OCI-LY7 (cell line): ENCODE measurements around the gene EZH1. TPM values are rescaled to one million over a fixed set of nuclear protein-coding genes. Genes with fewer than 3 reads are reported as not detected.

ENCODE experiments used
- BruUV-seq: library from RNA; stranded (reverse); fragments of 400-500 nt; replicated peaks from 2 replicates; lab custom pipeline; 2021; lab: Mats Ljungman, UMichigan
- CTCF ChIA-PET: fragments of 300-600 bp; sonication (Branson Sonifier 250); formaldehyde crosslinking; loops from one replicate; lab custom pipeline; 2022; ENCODE audit warnings: antibody characterized with exemption; ENCODE audit not compliant: unreplicated experiment; lab: Charles Lee
- POLR2A ChIA-PET: fragments of 300-600 bp; sonication (Branson Sonifier 250); formaldehyde crosslinking; loops from one replicate; lab custom pipeline; 2022; ENCODE audit warnings: antibody characterized with exemption; lab: Charles Lee
- DNase-seq: peaks from one replicate; pipeline ENCODE4 v3.0.0-alpha.2; 2015; ENCODE audit warnings: low spot score
- H2AFZ ChIP-seq: fragments of 200-600 bp; sonication (generic), shearing (Covaris generic); 2 replicates; pipeline ENCODE4 v1.6.1; 2014; ENCODE audit warnings: mild to moderate bottlenecking, antibody characterized with exemption, low read length, moderate library complexity
- H3K27ac ChIP-seq: fragments of 200-600 bp; sonication (generic); 2 replicates; pipeline ENCODE4 v1.5.1; 2014; ENCODE audit warnings: mixed run types, low read depth, mild to moderate bottlenecking, moderate library complexity, low read length, inconsistent platforms; ENCODE audit not compliant: poor library complexity, severe bottlenecking
- H3K36me3 ChIP-seq: fragments of 200-600 bp; sonication (generic); 2 replicates; pipeline ENCODE4 v1.6.1; 2014; ENCODE audit warnings: mild to moderate bottlenecking, antibody characterized with exemption, low read length, moderate library complexity, mixed read lengths; ENCODE audit not compliant: insufficient read depth
- H3K4me1 ChIP-seq: fragments of 200-600 bp; sonication (generic); 2 replicates; pipeline ENCODE4 v1.5.1; 2014; ENCODE audit warnings: mild to moderate bottlenecking, low read length; ENCODE audit not compliant: insufficient read depth, poor library complexity, severe bottlenecking
- H3K4me2 ChIP-seq: fragments of 200-600 bp; sonication (generic); 2 replicates; pipeline ENCODE4 v1.6.1; 2014; ENCODE audit warnings: mild to moderate bottlenecking, low read length
- H3K4me3 ChIP-seq: fragments of 200-600 bp; sonication (generic); 2 replicates; pipeline ENCODE4 v1.5.1; 2014; ENCODE audit warnings: mild to moderate bottlenecking, low read depth, low read length; ENCODE audit not compliant: poor library complexity, severe bottlenecking
- H3K79me2 ChIP-seq: fragments of 200-600 bp; sonication (generic); 2 replicates; pipeline ENCODE4 v1.6.1; 2016; ENCODE audit warnings: low read depth, mild to moderate bottlenecking, low read length, moderate library complexity, mixed read lengths; ENCODE audit not compliant: insufficient read depth
- H3K9me2 ChIP-seq: fragments of 200-600 bp; sonication (generic); 2 replicates; pipeline ENCODE4 v1.6.1; 2016; ENCODE audit warnings: mild to moderate bottlenecking, low read length, mixed read lengths; ENCODE audit not compliant: insufficient read depth
- H3K9me3 ChIP-seq: fragments of 200-600 bp; sonication (generic); 2 replicates; pipeline ENCODE4 v1.6.1; 2014; ENCODE audit warnings: mild to moderate bottlenecking, mixed run types, low read length, mixed read lengths
- H4K20me1 ChIP-seq: fragments of 200-600 bp; sonication (generic); 2 replicates; pipeline ENCODE4 v1.6.1; 2014; ENCODE audit warnings: mild to moderate bottlenecking, antibody characterized with exemption, low read length, moderate library complexity, mixed read lengths; ENCODE audit not compliant: insufficient read depth
- EZH2phosphoT487 ChIP-seq: fragments of 200-600 bp; sonication (generic); IDR thresholded peaks from 2 replicates; pipeline ENCODE4 v1.6.1; 2018; ENCODE audit warnings: low read depth, borderline replicate concordance, mild to moderate bottlenecking, mixed run types, antibody characterized with exemption, low read length, moderate library complexity, mixed read lengths
- intact Hi-C: fragments of 100-400 bp; cut with micrococcal nuclease; formaldehyde crosslinking; loops from one replicate; pipeline ENCODE4 v1.10.0; 2022; ENCODE audit not compliant: unreplicated experiment
- total RNA-seq, 2 experiments: library from RNA; depleted of rRNA in 1 of 2; stranded (reverse); fragments of >200 nt in 1 of 2; shearing (Covaris generic) in 1 of 2; gene quantifications; 2 replicates each; pipeline ENCODE4 v1.2.3, GENCODE V29; 2014 to 2022
- TF ChIP-seq, protein P1 (sequence below): fragments of 200-600 bp; sonication (generic); conservative IDR thresholded peaks from 2 replicates; pipeline ENCODE4 v1.5.1; 2014; ENCODE audit warnings: mild to moderate bottlenecking, antibody characterized with exemption, low read length, moderate library complexity, mixed read lengths

EZH1 gene
- total RNA-seq, 2 experiments from 2014 or later, result 57.1 to 62.4 TPM

DNA sequence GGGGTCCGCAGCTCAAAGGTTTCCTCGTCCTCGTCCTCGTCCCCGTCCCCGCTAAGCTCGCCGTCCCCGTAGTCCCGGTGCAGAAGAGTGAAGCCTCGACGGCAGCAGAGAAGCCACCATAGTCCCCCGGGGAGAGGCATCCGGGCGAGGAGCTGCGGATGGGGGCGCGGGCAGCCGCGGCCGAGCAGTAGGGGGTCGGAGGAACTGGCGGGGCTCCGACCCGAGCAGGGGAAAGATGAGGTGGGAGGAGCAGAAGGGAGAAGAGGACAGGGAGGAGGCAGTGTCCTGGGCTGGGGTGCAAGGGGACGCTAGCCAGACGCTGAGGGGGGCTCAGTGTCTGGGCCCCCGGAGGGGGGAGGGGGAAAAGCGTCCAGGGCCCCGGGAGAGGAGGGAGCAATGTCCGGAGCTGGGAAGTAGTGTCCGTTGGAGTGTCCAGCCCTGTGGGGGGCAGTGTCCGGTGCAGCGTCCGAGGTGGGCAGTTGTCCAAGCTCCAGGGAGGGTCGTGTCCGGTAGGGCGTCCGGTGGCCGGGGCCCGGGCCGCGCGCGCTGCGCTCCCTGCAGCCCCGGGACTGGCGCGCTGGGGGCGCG is 68.3 kb downstream of the EZH1 start, which contains the start of gene PLEKHH3:
Gene PLEKHH3, minus strand, starts transcription at position 571 of the 588 bp plus-strand sequence. Its CDS starts 431 bp downstream, at position 140.
- Histone ChIP-seq H3K4me1 (peaks cover 61% of the 10 kb centered on the region), H3K4me3 (peak within 1 kb of the TSS; percentile 82), H3K4me2 (peak within 1 kb of the TSS; percentile 97), H3K9me2 (no peaks in the 10 kb centered on the region), H3K9me3 (no peaks in the 10 kb centered on the region), H3K36me3 (no peaks in the 10 kb centered on the region; the same call in 1 of the 2 replicates), H2AFZ (peak within 1 kb of the TSS; percentile 45; the same call in 1 of the 2 replicates), H3K27ac (peak within 1 kb of the TSS; percentile 68), H3K79me2 (no peaks in the 10 kb centered on the region), H4K20me1 (no peaks in the 10 kb centered on the region)
- CTCF ChIA-PET, result interaction anchor here (0.5 to 2.3 kb wide), 2 partner anchors 49 to 98 kb away, joined by 3 to 8 read pairs; no protein-coding TSS in a partner anchor
- POLR2A ChIA-PET, result interaction anchor here (0.7 to 2.5 kb wide), 7 partner anchors 17 to 113 kb away, joined by 3 to 9 read pairs (median 7); partner anchors contain the start of genes PSMC3IP and TUBG2
- intact Hi-C loops, result no loop called here
- no peak for TF ChIP-seq EZH2phosphoT487
- TF ChIP-seq, protein P1, sequence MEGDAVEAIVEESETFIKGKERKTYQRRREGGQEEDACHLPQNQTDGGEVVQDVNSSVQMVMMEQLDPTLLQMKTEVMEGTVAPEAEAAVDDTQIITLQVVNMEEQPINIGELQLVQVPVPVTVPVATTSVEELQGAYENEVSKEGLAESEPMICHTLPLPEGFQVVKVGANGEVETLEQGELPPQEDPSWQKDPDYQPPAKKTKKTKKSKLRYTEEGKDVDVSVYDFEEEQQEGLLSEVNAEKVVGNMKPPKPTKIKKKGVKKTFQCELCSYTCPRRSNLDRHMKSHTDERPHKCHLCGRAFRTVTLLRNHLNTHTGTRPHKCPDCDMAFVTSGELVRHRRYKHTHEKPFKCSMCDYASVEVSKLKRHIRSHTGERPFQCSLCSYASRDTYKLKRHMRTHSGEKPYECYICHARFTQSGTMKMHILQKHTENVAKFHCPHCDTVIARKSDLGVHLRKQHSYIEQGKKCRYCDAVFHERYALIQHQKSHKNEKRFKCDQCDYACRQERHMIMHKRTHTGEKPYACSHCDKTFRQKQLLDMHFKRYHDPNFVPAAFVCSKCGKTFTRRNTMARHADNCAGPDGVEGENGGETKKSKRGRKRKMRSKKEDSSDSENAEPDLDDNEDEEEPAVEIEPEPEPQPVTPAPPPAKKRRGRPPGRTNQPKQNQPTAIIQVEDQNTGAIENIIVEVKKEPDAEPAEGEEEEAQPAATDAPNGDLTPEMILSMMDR, result no peak
- BruUV-seq, result no TSS peak
- DNase-seq, result peak; percentile 59

DNA sequence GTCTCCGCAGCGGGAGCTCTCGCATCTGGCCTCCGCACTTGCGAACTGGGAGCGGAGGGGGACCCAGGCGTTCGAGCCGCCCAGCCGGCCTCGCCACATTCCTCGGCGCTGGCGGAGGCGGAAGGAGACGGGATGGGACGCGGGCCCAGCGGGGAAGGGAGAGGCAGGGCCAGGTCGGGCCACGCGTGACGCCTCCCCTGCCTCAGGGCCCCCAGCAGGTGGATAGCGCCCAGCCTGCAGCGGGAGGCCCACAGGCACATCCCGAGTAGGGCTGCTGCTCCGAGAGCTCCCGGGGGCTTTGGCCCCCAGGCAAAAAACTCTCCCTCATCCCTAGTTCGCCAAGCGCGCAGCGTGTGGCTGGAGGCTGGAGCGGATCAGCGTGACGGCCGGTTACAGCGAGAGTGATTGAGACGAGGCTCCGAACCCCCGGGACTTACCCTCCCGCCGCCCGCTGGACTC is 68.8 kb downstream of the EZH1 start:
- no TSS peak for BruUV-seq
- H3K4me3 ChIP-seq, result peak overlapping the region; percentile 82
- ChIA-PET CTCF (interaction anchor here (2.3 kb wide), 1 partner anchor 98 kb away, joined by 8 read pairs; no protein-coding TSS in a partner anchor), POLR2A (interaction anchor here (0.7 to 2.5 kb wide), 5 partner anchors 58 to 98 kb away, joined by 3 to 9 read pairs (median 8); partner anchors contain the start of gene PSMC3IP)
- H4K20me1 ChIP-seq, result no peaks in the 10 kb centered on the region
- H3K9me2 ChIP-seq, result no peaks in the 10 kb centered on the region
- H3K79me2 ChIP-seq, result no peaks in the 10 kb centered on the region
- peak; percentile 27 for DNase-seq
- peak overlapping the region; percentile 89 for H3K4me2 ChIP-seq
- peak overlapping the region; percentile 38; the same call in 1 of the 2 replicates for H2AFZ ChIP-seq
- intact Hi-C loops, result loop anchor here (2.0 kb wide), 1 partner anchor 17 kb away; the partner anchor contains the start of gene TUBG2
- peaks cover 56% of the 10 kb centered on the region for H3K4me1 ChIP-seq
- TF ChIP-seq, protein P1, result no peak
- no peak for TF ChIP-seq EZH2phosphoT487
- no peaks in the 10 kb centered on the region for H3K9me3 ChIP-seq
- H3K27ac ChIP-seq, result peak overlapping the region; percentile 26
- H3K36me3 ChIP-seq, result peaks cover under 1% of the 10 kb centered on the region; the same call in 1 of the 2 replicates
